ENCODE measurements around the gene GRIN2C.

DNA sequence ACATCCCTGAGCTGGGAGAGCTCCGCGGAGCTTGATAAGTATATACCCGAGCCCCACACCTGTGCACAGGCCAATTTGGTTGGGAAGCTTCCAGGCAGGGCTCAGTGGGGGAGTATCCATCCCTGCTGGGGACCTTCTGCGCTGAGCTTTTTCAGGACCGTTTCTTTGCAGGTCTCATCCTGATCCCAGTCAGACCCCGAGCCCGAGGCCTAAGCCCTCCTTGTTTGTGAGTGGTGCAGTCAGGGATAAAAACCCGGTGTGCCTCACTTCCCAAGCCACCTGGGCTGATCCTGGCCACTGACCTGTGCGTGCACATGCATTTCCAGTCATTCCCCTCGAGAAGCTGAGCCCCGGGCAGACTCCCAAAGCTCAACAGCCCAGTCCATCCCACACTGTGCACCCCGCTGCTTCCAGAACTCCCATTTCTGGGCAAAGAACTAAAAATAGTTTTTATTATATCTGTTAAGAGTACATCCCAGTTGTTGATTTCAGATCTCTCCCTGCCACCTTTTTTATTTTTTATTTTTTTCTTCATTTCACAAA lies 56.2 kb downstream of the GRIN2C start:
- TF ChIP-seq, protein P1, sequence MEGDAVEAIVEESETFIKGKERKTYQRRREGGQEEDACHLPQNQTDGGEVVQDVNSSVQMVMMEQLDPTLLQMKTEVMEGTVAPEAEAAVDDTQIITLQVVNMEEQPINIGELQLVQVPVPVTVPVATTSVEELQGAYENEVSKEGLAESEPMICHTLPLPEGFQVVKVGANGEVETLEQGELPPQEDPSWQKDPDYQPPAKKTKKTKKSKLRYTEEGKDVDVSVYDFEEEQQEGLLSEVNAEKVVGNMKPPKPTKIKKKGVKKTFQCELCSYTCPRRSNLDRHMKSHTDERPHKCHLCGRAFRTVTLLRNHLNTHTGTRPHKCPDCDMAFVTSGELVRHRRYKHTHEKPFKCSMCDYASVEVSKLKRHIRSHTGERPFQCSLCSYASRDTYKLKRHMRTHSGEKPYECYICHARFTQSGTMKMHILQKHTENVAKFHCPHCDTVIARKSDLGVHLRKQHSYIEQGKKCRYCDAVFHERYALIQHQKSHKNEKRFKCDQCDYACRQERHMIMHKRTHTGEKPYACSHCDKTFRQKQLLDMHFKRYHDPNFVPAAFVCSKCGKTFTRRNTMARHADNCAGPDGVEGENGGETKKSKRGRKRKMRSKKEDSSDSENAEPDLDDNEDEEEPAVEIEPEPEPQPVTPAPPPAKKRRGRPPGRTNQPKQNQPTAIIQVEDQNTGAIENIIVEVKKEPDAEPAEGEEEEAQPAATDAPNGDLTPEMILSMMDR (IDR thresholded peaks at IDR 0.05), result no peak
- no peak for TF ChIP-seq POLR2AphosphoS5 (IDR thresholded peaks at IDR 0.05)
- TF ChIP-seq POLR2A (IDR thresholded peaks at IDR 0.05), result no peak

All from upper lobe of left lung (tissue), 4 donors.